Spleen (tissue), 11 donors: Measurements from ENCODE around the gene ARHGAP10. TPM values are rescaled to one million over a fixed set of nuclear protein-coding genes. Genes with fewer than 3 reads are reported as not detected.
A peak's percentile ranks its signal among the peaks of the same experiment; 100 is the strongest.

Source experiments
- DNase-seq: peaks from one replicate; pipeline ENCODE4 v3.0.0-alpha.2; 2020
- H3K27ac ChIP-seq, 8 donors: fragments of 200-600 bp; sonication (generic) in 7 of 8; 1 replicate in 4 of 8; 2 replicates in 4 of 8; pipeline versions ENCODE4 v1.5.0 to v1.8.0; 2016 to 2021; ENCODE audit warnings: inconsistent platforms in 4 of 8, mild to moderate bottlenecking in 4 of 8, moderate library complexity in 1 of 8
- H3K27me3 ChIP-seq, 7 donors: fragments of 200-600 bp; sonication (generic) in 6 of 7; replicated peaks in 1 of 7; 1 replicate in 4 of 7; 2 replicates in 3 of 7; pipeline versions ENCODE4 v1.5.0 to v1.8.0; 2016 to 2021; ENCODE audit warnings: inconsistent platforms in 3 of 7, mild to moderate bottlenecking in 1 of 7
- H3K36me3 ChIP-seq, 6 donors: fragments of 200-600 bp; sonication (generic) in 5 of 6; 1 replicate in 4 of 6; 2 replicates in 2 of 6; pipeline versions ENCODE4 v1.5.0 to v1.8.0; 2016 to 2021; ENCODE audit warnings: inconsistent platforms in 2 of 6
- H3K4me1 ChIP-seq, 6 donors: fragments of 200-600 bp; sonication (generic) in 5 of 6; 1 replicate in 3 of 6; 2 replicates in 3 of 6; pipeline versions ENCODE4 v1.5.0 to v1.8.0; 2016 to 2021; ENCODE audit warnings: inconsistent platforms in 3 of 6
- H3K4me3 ChIP-seq, 8 donors: fragments of 200-600 bp; sonication (generic) in 7 of 8; 1 replicate in 4 of 8; 2 replicates in 4 of 8; pipeline versions ENCODE4 v1.5.0 to v1.8.0; 2016 to 2021; ENCODE audit warnings: inconsistent platforms in 4 of 8, mild to moderate bottlenecking in 4 of 8, moderate library complexity in 2 of 8
- H3K9me3 ChIP-seq, 8 donors: fragments of 200-600 bp; sonication (generic) in 7 of 8; 1 replicate in 4 of 8; 2 replicates in 4 of 8; pipeline versions ENCODE4 v1.5.0 to v1.8.0; 2016 to 2021; ENCODE audit warnings: inconsistent platforms in 4 of 8
- POLR2A ChIP-seq, 3 donors: fragments of 450-650 bp; IDR thresholded peaks; one replicate each; pipeline ENCODE4 v1.5.1; 2017; ENCODE audit warnings: antibody characterized with exemption in 3 of 3, mild to moderate bottlenecking in 1 of 3
- POLR2AphosphoS5 ChIP-seq, 3 donors: sonication (generic); formaldehyde crosslinking; IDR thresholded peaks; one replicate each; pipeline ENCODE4 v1.5.1; 2017; ENCODE audit warnings: antibody characterized with exemption in 3 of 3
- WGBS, 5 donors: extraction: QIAGEN DNeasy Blood & Tissue Kit in 3 of 5; methylation state at CpG; one replicate each; pipeline versions ENCODE4 v1.1.5 to v1.1.7; 2013 to 2018; 5-methylcytosine and 5-hydroxymethylcytosine counted together
- intact Hi-C: fragments of 100-400 bp; cut with DNase I; formaldehyde crosslinking; loops from one replicate; pipeline ENCODE4 v1.15.0; 2023; ENCODE audit warnings: low total_unique reads
- polyA plus RNA-seq, 3 donors: library from polyadenylated mRNA; stranded (reverse); fragments of 200-250 nt; gene quantifications; one replicate each; pipeline ENCODE4 v1.2.1, GENCODE V29; 2013
- total RNA-seq, 7 donors: library from RNA; depleted of rRNA in 3 of 7; stranded (reverse); fragments of >200 nt in 3 of 7; fragmentation: NEBNext Ultra II Directional in 4 of 7; extraction: Animal tissue kit (Norgen Biotek cat#: 25700) in 4 of 7; gene quantifications; one replicate each; pipeline versions ENCODE4 v1.1.0 to v1.2.1, GENCODE V29; 2016 to 2021
- TF ChIP-seq, protein P1 (sequence below), 11 experiments: fragments of 200-600 bp in 7 of 11; fragments of 450-650 bp in 4 of 11; sonication (generic) in 4 of 11; IDR thresholded peaks in 8 of 11; conservative IDR thresholded peaks in 3 of 11; 1 replicate in 7 of 11; 2 replicates in 4 of 11; pipeline versions ENCODE4 v1.4.0 to v1.8.0; 2016 to 2021; ENCODE audit warnings: antibody characterized with exemption in 11 of 11, inconsistent platforms in 4 of 11, mild to moderate bottlenecking in 1 of 11
- donor health status: healthy with polysubstance abuse.
- donor health status: DM: no; HTN: no; CAD: no; lungs with moderate emphysema.
- donor health status: DM: no; HTN: no; CAD: no.
- donor health status: Bipolar disorder and iron deficiency.
- donor health status: healthy.
- donor health status: DM: no; HTN: no; CAD: no.
- donor health status: DM: yes; HTN: yes; CAD: no.

The ARHGAP10 gene
- total and polyA plus RNA-seq, 10 donors = 4.0 to 35.5 (median 13.3) TPM

DNA sequence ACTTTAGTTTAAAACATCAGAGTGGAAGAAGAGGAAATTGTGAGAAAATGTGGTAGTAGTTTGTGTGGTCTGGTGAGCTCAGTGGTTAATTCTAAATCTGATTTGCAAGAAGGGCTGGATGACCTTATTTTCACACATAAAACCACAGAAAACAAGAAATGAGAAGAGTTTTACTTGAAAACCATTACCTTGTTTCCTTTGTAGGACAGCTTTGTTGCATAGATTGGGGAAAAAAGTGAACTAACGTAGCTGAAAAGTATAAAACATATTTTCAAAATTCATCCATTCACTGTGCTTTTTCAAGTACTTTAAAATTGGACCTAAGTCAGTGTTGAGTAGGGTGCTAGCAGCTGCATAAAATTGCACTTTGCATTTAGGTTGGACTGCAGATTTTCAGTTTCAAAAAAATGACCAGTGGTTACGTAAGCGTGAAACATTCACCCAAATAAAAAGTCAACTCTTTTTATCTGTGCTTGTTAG lies 211.3 kb downstream of the ARHGAP10 start:
- no peak for DNase-seq
- no peaks in the 10 kb centered on the region for H3K9me3 ChIP-seq
- peaks cover 0 to 39% (median 0%) of the 10 kb centered on the region in 6 donors for H3K36me3 ChIP-seq
- H3K27me3 ChIP-seq = no peaks in the 10 kb centered on the region
- intact Hi-C loops = no loop called here
- 46 to 66% (median 49%) methylated on average over 3 of the region's 3 CpGs for WGBS, 5 donors
- peak overlapping the region in 3 of 8 donors; percentile 7 to 39 (median 8) for H3K27ac ChIP-seq
- no peak overlapping the region for H3K4me3 ChIP-seq
- TF ChIP-seq POLR2A (IDR thresholded peaks at IDR 0.05) = no peak
- TF ChIP-seq, protein P1, sequence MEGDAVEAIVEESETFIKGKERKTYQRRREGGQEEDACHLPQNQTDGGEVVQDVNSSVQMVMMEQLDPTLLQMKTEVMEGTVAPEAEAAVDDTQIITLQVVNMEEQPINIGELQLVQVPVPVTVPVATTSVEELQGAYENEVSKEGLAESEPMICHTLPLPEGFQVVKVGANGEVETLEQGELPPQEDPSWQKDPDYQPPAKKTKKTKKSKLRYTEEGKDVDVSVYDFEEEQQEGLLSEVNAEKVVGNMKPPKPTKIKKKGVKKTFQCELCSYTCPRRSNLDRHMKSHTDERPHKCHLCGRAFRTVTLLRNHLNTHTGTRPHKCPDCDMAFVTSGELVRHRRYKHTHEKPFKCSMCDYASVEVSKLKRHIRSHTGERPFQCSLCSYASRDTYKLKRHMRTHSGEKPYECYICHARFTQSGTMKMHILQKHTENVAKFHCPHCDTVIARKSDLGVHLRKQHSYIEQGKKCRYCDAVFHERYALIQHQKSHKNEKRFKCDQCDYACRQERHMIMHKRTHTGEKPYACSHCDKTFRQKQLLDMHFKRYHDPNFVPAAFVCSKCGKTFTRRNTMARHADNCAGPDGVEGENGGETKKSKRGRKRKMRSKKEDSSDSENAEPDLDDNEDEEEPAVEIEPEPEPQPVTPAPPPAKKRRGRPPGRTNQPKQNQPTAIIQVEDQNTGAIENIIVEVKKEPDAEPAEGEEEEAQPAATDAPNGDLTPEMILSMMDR (IDR thresholded peaks at IDR 0.05 in 8 of 11, conservative IDR thresholded peaks at IDR 0.05 in 3 of 11) = no peak
- no peak for TF ChIP-seq POLR2AphosphoS5 (IDR thresholded peaks at IDR 0.05)
- H3K4me1 ChIP-seq = peaks cover 0 to 23% (median 15%) of the 10 kb centered on the region in 6 donors

DNA sequence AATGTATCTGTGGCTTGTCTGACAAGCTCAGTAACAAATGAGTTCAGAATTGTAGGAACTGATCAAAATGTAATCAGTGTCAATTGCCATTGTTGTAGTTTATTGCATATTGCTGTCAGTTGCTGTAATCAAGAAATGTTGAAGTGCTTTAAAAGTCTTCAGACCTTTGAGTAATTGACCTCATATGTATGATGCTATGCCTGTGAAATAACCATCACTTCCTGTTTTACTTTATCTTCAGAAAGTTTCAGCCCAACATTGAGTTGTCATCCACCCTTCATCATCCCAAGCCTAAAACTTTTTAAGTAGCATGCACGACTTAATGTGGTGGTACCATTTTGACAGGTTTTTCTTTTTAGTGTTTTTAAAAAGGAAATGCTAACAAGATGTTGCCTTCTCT lies 212.4 kb downstream of the ARHGAP10 start:
- Histone ChIP-seq H3K4me3 (no peak overlapping the region), H3K27ac (no peak overlapping the region), H3K4me1 (peaks cover 0 to 23% (median 15%) of the 10 kb centered on the region in 6 donors), H3K9me3 (no peaks in the 10 kb centered on the region), H3K36me3 (peaks cover 0 to 43% (median 0%) of the 10 kb centered on the region in 6 donors), H3K27me3 (no peaks in the 10 kb centered on the region)
- intact Hi-C loops = no loop called here
- TF ChIP-seq POLR2AphosphoS5 (IDR thresholded peaks at IDR 0.05) (no peak), POLR2A (IDR thresholded peaks at IDR 0.05) (no peak)
- TF ChIP-seq, protein P1 (IDR thresholded peaks at IDR 0.05 in 8 of 11, conservative IDR thresholded peaks at IDR 0.05 in 3 of 11) = no peak
- no peak for DNase-seq
- WGBS, 5 donors = 51 to 61% (median 58%) methylated on average over 1 of the region's 1 CpG

DNA sequence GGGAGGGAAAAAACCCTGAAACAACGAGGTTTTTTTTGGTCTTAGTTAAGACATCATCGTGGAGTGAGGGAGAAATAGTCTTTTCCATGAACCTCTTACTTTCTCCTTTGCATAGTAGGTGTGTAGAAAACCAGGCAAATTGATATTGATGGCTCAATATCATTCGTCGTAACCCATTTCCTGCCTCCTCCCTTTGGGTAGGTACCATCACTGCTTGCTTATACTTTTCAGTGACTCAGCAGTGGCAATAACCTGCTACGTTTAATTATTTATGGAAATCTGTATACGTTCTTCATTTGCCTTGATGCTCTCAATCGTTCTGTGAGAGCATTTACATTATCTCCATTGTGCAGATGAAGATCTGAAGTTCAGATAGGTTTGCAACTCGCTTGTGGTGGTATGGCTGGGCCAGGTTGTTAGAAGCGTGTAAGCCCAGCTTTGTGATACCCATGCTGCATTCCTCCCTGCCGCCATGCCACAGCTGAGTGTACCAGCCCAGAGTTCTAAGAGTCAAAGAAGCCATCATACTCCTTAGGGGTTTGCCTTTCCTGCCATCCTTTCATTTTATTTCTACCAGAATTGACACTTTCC lies 212.9 kb downstream of the ARHGAP10 start:
- WGBS, 5 donors = 85 to 89% (median 88%) methylated on average over 10 of the region's 10 CpGs
- intact Hi-C loops = no loop called here
- no peak overlapping the region for H3K27ac ChIP-seq
- no peak overlapping the region for H3K4me3 ChIP-seq
- H3K9me3 ChIP-seq = no peaks in the 10 kb centered on the region
- no peaks in the 10 kb centered on the region for H3K27me3 ChIP-seq
- DNase-seq = no peak
- TF ChIP-seq POLR2A (IDR thresholded peaks at IDR 0.05) (no peak), POLR2AphosphoS5 (IDR thresholded peaks at IDR 0.05) (no peak)
- TF ChIP-seq, protein P1 (IDR thresholded peaks at IDR 0.05 in 8 of 11, conservative IDR thresholded peaks at IDR 0.05 in 3 of 11) = no peak
- peaks cover 0 to 23% (median 15%) of the 10 kb centered on the region in 6 donors for H3K4me1 ChIP-seq
- peaks cover 0 to 48% (median 0%) of the 10 kb centered on the region in 6 donors for H3K36me3 ChIP-seq

DNA sequence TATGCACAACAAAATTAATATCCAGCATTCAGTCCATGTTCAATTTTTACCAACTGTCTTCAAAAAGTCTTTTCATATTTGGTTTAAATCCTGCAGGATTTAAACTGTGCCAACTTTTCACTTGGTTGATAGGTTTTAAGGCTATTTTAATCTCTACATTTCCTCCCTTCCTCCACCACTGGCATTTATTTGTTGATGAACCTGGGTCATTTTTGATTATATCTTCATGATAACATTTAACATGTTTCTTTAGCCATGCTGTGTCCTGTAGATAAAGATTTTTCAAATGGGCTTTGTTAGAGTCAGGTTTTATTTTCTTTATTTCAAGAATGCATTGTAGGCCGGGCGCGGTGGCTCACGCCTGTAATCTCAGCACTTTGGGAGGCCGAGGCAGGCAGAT lies 216.4 kb downstream of the ARHGAP10 start:
- 95 to 99% (median 97%) methylated on average over 5 of the region's 5 CpGs for WGBS, 5 donors
- no peaks in the 10 kb centered on the region for H3K27me3 ChIP-seq
- H3K9me3 ChIP-seq = no peaks in the 10 kb centered on the region
- intact Hi-C loops = no loop called here
- no peak for DNase-seq
- peaks cover 0 to 13% (median 5%) of the 10 kb centered on the region in 6 donors for H3K4me1 ChIP-seq
- H3K27ac ChIP-seq = no peak overlapping the region
- no peak overlapping the region for H3K4me3 ChIP-seq
- peaks cover 0 to 44% (median 0%) of the 10 kb centered on the region in 6 donors for H3K36me3 ChIP-seq
- TF ChIP-seq POLR2A (IDR thresholded peaks at IDR 0.05) = no peak
- TF ChIP-seq POLR2AphosphoS5 (IDR thresholded peaks at IDR 0.05) = no peak
- TF ChIP-seq, protein P1 (IDR thresholded peaks at IDR 0.05 in 8 of 11, conservative IDR thresholded peaks at IDR 0.05 in 3 of 11) = no peak
